ENCODE results near the gene ARFGAP1.

Gene ARFGAP1

DNA sequence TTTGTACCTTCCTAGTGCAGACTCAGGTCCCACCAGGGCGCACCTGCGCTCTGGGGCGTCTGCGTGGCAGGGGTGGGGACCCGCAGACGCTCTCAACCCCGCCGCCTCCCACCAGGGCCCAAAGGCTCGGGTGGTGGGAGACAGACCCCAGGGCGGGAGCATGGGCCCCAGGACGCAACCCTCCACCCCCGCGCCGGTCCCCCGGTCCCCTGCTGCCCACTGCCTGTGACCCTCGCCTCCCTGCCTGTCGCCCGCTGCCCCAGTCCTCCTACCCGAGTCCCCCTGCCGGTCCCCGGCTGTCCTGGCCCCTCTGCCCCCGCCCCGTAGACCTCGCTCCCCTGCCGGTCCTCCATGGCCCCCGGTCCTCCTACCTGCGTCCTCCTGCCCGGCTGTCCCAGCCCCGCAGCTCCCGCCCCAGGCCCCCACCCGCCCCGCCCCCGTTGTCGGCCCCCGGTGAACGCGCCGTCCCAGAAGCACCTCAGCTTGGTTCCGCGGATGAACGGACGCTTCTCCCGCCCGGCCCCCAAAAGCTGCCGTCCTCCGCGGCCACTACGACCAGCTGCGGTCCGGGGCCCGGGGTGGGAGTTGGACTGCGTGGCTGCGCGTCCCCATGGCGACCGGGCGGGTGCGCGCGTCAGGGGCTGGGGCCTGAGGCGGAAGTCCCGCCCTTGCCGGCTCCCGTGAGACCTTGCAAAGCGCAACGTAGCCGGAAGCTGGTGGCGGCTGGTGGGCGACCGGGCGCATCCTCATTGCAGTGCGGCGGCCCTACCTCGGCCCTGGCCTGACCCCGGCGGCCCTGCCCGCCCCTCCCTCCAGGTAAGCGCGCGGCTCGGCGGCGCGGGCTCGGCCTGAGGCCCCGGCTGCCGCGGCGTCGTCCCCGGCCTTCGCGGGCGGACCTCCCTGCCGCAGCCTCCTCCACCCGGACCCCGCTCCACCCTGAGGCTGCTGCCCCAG, at the start of gene ARFGAP1:
TSS of gene ARFGAP1 (plus strand) at position 709 of the 954 bp plus-strand sequence. CDS start 2,768 bp downstream, outside the sequence.
- peak; percentile 85 for DNase-seq (ENCODE audit: low spot score)

DNA sequence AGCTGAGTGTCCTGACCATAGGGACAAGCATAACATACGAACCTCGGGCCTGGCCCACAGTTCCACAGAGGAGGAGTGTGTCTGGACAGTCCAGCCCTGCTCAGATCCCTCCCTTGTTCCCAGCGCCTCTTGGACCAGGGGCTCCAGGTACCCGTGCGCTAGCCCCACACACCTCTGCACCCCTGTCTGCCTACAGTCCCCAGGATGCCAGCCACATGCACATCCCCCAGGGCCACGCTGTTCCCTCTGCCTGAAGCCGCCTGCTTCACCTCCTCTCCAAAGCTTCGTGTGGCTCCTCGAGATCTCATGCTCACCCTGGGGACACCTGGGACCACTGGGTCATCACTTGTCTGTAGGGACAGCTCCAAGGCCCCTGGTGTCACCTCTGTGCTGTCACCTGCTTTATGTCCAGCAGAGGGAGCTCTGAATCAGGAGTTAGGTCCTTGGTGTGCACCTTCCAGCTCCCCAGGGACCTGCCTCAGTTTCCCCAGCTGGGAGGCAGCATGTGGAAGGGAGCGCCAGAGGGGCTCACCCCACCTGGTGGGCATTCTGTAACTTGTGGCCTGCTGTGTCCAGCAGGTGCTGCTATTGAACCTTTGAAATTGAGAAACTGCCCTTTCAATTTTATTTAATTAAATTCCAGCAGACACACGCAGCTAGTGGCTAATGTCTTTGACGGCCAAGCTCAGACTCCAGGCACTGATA, 49.3 kb upstream of the ARFGAP1 start:
- peak; percentile 51 for DNase-seq (ENCODE audit: low spot score)

DNA sequence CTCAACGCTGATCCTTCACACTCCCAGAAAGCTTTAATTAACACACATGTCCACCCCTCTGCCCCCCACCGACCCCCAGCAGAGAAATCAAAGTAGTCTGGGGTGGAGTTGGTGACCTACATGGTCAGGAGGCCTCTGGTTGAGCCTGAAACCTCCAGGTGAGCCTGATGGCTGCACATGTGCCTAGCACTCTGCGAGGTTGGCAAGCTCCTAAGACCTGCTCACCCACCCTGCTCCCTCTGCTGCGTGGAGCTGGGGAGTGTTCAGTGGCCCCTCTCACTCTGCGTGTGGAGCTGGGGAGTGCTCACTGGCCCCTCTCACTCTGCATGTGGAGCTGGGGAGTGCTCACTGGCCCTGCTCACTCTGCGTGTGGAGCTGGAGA, 48.8 kb upstream of the ARFGAP1 start:
- no peak for DNase-seq (ENCODE audit: low spot score)

DNA sequence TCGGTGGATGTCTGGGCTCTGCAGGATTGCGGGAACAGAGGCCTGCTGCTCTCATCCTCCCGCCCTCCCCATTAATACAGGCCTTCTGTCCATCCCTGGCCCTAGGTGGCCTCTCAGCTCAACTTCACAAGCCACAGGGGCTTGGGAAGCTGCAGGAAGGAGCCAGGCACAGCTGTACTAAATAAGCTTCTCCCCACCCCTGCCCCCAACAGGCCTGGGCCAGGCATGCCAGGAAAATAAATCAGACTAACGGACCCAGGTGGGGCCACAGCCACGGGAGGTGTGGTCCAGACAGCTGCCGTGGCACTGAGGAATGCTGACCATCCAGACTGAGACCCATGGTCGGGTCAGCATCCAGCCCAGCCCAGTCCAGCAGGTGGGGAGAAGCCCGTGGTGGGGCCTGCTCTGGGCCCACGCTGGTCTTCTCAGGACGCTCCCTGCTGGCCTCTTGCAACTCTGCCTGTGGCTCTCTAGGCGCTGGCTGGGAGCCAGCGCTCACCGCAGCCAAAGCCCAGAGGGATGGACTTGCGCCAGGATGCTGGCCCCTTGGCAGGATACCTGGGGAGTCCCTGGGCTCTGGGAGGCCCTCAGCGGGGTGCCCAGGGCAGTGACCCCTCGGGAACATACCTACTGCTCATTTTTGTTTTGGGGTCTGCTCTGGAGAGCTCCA, 48.1 kb upstream of the ARFGAP1 start:
- DNase-seq (ENCODE audit: low spot score), result no peak

DNA sequence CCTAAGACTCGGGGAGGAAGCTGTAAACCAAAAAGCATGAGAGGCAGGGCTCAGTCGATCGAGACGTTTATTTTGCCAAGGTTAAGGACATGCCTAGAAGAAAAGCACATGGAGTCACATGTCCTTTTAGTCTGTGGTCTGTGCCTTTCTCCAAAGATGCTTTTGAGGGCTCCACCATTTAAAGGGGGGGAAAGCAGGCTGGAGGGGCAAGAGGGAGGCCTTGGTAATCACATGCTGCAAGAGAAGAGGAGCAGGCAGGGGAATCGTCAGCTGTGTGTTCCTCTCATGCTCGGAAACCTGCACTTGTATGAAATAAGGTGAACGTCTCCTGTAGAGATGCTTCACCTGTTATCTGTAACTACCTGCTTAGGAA, 47.5 kb upstream of the ARFGAP1 start:
- DNase-seq (ENCODE audit: low spot score), result no peak

DNA sequence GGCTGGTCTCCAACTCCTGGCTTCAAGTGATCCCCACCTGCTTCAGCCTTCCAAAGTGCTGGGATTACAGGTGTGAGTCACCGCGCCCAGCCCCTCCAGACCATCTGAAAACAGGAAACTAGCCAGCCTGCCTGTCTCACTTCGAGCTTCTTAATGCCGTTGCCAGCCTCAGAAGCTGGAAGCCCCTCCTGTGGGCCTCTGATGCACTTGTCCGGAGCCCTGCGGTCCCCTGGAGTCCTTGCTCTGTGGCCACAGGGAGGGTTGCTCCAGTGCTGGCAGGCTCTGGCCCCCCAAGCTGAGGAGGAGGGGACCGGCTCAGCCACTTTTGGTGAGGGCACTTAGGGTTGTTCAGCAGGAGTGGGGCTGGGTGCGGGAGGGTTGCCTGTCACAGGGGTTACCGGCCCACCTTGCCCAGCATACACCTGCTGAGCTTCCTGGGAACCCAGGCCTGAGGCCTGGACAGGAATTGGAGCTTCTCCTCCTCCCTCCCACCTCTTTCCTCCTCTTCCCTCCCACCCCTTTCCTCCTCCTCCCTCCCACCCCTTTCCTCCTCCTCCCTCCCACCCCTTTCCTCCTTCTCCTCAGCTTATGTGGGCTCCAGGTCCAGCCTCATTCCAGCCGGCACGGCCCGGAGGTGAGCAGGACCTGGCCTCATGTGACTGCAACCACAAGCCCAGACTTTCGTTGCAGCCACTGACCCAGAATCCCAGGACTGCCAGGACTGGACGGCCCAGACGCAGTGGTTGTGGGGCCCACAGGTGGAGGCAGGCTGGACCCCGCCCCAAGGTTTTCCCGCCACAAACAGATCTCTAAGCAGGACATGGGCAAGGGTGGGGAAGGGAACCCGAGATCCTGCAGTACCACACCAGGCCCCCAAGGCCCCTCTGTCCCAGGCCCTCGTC, 46.3 kb upstream of the ARFGAP1 start:
- DNase-seq (ENCODE audit: low spot score), result no peak

DNA sequence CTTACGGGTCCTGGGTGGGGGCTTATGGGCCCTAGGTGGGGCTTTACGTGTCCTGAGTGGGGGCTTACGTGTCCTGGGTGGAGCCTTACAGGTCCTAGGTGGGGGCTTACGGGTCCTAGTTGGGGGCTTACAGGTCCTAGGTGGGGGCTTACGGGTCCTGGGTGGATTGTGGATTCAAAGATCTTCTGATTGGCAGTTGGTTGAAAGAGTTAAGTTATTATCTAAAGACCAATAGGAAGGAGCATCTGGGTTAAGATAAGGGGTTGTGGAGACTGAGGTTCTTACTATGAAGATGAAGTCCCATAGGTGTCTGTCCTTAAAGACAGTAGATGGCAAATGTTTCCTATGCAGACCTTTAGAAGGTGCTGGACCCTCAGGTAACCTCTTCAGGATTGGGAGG, 45.4 kb upstream of the ARFGAP1 start:
- no peak for DNase-seq (ENCODE audit: low spot score)

DNA sequence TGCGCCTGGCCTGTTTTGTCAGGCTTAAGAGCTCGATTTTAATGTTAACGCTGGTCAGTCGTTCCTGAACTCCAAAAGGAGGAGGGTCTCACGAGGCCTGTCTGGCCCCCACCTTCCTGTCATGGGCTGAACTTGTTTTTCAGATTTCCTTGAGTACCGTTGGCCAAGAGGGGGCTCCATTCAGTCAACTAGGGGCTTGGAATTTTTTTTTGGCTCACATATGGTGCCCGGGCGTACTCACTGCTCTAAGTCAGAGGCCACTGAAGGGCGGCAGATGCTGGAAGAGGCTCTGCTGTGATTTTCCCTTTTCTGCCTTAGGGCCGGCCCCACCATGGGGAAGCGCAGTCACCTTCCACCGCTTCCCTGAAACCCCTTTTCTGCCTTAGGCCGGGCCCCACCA, 43.8 kb upstream of the ARFGAP1 start:
- no peak for DNase-seq (ENCODE audit: low spot score)

DNA sequence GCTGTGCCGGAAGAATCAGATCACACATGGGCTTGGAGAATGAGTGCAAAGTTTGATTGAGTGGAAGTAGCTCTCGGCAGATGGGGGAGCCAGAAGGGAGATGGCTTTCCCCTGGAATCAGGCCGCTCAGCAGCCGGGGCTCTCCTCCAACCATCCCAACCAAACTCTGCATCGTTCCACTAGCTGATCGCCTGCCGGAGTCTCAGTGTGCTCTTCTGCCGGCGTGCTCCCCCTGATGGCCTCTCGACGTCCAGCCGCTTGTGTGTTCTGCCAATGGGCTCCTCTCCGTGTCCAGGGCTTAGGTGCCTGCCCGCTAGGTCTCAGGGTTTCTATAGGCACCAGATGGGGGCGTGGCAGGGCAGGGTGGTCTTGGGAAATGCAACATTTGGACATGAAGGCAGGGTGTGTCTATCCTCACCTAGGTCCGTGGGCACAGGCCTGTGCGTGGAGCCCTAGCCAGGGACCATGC, 41.8 kb upstream of the ARFGAP1 start:
- no peak for DNase-seq (ENCODE audit: low spot score)

DNA sequence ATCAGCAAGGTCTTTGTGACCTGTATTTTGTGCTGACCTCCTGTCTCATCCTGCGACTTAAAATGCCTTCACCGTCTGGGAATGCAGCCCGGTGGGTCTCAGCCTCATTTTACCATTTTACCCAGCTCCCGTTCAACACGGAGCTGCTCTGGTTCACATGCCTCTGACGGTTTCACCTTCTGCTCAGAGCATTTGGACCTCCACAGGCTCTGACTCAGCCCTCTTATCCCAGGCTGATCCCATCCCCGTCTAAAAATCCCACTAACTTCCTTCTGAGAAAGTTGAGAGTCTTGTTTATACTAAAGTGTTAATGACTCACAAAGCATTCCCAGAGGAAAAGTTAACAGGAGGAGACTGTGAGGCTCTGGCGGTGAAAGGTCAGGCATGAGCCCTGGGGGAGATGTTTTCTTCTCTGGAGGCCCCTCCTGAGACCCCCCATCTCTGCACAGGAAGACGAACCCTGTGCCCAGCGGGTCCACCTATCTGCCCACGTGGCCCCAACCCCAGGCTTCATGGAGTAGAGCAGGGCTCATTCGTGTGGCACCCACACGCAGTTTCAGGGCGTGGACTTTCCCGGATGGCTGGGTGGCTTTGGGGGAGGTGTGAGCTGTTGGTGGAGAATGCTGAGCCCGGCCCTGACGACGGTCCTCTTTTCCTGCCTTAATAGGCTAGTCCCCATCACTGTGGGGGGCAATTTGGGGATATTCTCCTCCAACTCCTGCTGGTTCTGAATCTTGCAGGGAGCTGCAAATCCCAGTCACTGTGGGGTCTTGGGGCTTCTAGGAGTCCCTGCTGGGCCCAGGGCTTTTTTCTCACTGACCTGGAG, 40.2 kb upstream of the ARFGAP1 start:
- DNase-seq (ENCODE audit: low spot score), result no peak

DNA sequence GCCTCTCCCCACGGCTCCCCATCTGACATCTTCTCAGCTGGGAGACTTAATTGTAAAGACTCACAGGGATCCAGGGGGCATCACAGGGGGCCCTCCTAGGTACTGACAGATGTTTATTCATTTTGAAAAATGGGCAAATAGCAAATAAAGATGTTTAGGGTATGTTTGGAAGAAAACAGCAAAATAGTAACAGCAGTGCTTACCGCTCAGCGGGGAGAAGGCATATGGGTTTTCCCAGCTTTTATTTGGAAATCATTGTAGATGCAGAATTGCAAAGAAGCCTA, 39.6 kb upstream of the ARFGAP1 start:
- no peak for DNase-seq (ENCODE audit: low spot score)

DNA sequence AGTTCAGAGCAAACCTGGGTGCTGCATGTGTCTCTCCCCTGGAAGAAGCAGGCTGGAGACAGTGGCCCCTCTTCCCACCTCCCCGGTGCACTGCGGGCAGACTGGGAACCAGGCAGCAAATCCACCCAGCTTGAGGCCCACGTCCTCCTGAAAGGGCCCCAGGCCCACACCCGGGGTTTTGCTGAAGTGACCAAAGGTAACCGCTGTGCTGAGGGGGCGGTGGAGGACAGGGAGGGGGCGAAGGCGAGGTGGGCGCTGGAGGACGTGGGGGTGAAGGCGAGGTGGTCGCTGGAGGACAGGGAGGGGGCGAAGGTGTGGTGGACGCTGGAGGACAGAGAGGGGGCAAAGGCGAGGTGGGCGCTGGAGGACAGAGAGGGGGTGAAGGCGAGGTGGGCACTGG, 38.7 kb upstream of the ARFGAP1 start:
- DNase-seq (ENCODE audit: low spot score), result no peak

DNA sequence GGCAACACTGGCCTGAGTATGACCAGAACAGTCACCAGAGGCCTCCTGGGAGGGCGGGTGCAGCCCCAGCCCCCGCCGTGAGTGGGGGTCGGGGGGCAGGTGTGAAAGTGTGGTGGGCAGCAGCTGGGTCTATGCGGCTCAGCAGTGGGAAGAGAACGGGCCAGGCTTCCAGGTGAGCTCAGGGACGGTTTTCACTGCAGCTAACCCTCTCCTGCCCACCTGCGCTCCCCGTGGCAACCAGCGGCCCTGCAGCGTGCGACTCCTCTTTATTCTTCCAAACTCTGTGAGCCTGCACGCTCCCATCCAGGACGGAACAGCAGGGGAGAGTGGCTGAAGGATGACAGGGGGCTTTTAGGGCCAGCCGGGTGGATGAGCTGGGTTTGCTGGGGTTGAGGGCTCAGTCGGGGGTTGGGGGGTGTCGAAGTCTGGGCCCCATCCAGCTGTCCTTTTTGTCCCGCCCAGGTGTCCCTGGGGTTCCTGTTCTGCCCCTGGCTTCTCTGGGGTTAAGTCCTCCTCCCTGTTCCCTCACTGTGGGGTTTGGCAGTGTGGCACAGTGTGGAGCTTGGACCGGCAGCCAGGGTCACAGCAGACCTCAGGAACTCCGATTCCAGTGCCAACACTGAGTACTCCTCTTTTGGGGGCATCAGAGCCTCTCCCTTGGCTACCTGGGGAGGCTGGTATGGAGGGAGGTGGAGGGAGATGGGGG, 37.8 kb upstream of the ARFGAP1 start:
- no peak for DNase-seq (ENCODE audit: low spot score)

DNA sequence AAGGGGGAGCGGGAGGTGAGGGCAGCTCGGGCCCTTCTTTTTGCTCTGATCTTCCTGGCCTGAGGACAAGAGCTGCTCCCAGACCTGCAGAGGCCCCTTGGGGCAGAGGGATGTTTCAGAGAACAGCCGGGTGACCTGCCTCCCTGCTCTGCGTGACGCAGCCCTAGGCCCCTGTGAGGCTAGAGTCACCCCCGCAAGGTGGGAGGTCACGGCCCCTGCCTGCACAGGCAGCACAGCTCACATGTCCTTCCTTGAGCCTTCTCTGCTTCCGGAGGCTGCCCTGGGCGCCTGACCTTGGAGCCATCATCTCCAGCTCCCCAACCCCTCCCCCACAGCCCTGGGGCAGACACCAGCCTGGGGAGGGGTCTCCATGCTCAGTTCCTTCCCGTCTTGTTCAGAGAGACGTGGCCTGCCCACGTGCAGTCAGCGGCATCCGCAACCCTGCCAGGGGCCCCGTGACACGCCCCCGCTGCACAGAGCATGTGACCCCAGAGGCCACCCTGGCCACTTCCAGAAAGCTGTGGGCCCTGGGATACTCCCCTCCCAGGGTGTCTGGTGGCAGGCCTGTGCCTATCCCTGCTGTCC, 37.1 kb upstream of the ARFGAP1 start, which contains the start of gene BIRC7:
TSS of gene BIRC7 (plus strand) at position 507 of the 585 bp plus-strand sequence. CDS start 192 bp downstream, outside the sequence.
- no peak for DNase-seq (ENCODE audit: low spot score)

DNA sequence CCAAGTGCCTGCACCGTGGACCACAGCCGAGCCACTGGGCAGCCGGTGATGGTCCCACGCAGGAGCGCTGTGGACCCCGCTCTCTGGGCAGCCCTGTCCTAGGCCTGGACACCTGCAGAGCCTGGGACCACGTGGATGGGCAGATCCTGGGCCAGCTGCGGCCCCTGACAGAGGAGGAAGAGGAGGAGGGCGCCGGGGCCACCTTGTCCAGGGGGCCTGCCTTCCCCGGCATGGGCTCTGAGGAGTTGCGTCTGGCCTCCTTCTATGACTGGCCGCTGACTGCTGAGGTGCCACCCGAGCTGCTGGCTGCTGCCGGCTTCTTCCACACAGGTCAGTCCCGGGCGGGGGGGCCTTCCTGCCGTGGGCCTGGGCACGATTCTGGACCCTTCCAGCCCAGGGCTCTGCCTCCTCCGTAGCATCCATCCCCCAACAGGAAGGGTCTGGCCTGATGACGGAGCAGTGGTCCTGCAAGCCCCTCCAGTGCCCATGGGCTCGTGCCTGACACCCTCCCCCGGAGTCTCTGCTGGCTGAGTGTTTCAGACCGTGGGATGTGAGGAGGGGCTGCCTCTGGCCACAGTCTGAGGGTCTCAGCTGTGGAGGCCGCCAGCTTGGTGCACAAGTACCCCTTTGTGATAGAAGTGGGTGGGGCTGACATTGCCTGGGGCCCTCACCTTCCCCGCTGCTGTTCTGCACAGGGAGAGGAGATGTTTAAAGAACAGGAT, 36.3 kb upstream of the ARFGAP1 start:
- no peak for DNase-seq (ENCODE audit: low spot score)

DNA sequence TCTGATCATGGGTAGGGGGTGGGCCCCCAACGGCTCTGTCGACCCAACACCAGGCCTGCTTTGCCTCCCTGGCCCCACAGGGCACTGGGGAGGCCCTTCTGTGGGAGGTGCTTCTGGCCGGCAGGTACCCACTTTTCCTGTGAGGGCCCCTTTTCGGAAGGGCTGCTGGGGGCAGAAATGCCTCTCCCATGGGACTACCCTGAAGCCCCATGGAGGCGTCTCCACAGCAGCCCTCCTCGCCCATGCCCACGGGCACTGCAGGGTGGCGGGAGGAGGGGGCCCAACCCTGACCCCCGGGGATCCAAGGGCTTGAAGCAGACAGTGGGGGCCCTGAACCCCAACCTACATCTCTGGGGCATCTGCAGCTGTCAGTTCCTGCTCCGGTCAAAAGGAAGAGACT, 34.6 kb upstream of the ARFGAP1 start:
- DNase-seq (ENCODE audit: low spot score), result no peak

DNA sequence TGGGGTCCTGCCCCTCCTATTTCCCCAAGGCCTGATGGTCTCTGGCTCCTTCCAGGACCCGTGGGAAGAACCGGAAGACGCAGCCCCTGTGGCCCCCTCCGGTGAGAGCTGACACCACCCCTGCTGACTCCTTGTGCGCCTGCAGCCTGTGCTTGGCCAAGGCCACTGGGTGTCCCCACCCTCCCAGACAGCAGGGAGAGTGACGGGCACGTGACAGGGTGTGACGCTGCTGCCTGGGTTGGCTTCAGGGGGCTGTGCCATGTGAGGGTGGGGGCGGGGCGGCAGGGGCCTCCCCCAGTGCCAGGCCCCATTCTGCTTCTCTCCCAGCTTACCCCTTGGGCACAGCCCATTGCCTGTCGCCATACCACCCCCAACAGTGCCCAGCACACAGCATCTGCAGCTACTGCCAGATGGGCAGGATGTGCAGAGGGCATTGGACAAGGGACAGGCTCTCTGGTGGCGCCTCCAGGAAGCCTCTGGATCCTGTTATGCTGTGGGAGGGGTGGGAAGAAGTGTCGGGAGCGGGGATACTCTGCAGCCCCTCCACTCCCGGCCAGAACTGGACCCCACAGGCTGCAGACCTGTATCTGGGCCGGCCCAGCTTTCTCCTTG, 34.0 kb upstream of the ARFGAP1 start:
- no peak for DNase-seq (ENCODE audit: low spot score)

DNA sequence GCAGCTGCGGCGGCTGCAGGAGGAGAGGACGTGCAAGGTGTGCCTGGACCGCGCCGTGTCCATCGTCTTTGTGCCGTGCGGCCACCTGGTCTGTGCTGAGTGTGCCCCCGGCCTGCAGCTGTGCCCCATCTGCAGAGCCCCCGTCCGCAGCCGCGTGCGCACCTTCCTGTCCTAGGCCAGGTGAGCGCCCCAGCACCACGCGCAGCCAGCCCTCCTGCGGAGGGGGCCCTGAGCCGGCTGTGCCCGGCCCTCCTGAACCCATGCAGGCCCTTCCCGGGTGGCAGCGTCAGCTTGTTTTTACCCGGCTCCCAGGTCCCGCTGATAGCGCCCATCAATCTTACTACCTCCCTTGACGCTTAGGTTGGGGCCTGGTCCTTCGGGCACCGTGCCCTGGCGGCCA, 33.2 kb upstream of the ARFGAP1 start:
- no peak for DNase-seq (ENCODE audit: low spot score)

DNA sequence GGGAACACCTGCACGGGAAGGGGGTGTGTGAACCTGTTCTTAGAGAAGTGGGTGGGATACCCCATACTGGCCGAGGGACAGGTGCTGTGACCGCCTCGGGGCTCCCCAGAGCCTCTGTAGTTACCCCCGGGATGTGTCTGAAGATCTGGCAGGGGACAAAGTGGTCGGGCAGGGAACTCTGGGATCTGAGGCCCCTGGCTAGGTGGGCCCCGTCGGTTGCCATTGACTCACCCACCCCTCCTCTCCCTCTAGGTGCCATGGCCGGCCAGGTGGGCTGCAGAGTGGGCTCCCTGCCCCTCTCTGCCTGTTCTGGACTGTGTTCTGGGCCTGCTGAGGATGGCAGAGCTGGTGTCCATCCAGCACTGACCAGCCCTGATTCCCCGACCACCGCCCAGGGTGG, 32.6 kb upstream of the ARFGAP1 start:
- no peak for DNase-seq (ENCODE audit: low spot score)

Measured in CD4-positive, alpha-beta T cell treated with Interleukin-15 for 4 hours (primary cell).